H9 (cell line): ENCODE results near the gene LHX1. TPM values are rescaled to one million over a fixed set of nuclear protein-coding genes. Genes with fewer than 3 reads are reported as not detected.

ENCODE experiments used
- DNase-seq: peaks from one replicate; pipeline ENCODE4 v3.0.0-alpha.2; 2017
- H2AFZ ChIP-seq: one replicate; pipeline ENCODE4 v1.6.1; 2013; ENCODE audit warnings: mild to moderate bottlenecking, low read length, control low read depth, moderate library complexity
- H2AK5ac ChIP-seq: 2 replicates; pipeline ENCODE4 v1.6.1; 2013; ENCODE audit warnings: low read length, control low read depth, mixed read lengths; ENCODE audit not compliant: insufficient read length
- H2BK120ac ChIP-seq: one replicate; pipeline ENCODE4 v1.6.1; 2013; ENCODE audit warnings: low read depth, mild to moderate bottlenecking, low read length, control low read depth, inconsistent platforms; ENCODE audit not compliant: poor library complexity, severe bottlenecking
- H2BK12ac ChIP-seq: 2 replicates; pipeline ENCODE4 v1.6.1; 2013; ENCODE audit warnings: low read length, control low read depth, mixed read lengths, low read depth; ENCODE audit not compliant: insufficient read length
- H2BK15ac ChIP-seq: 2 replicates; pipeline ENCODE4 v1.6.1; 2013; ENCODE audit warnings: low read depth, low read length, control low read depth
- H2BK20ac ChIP-seq: one replicate; pipeline ENCODE4 v1.6.1; 2013; ENCODE audit warnings: low read depth, mild to moderate bottlenecking, low read length, control low read depth, inconsistent platforms; ENCODE audit not compliant: poor library complexity, severe bottlenecking
- H2BK5ac ChIP-seq: 2 replicates; pipeline ENCODE4 v1.6.1; 2013; ENCODE audit warnings: low read length, control low read depth, mixed read lengths; ENCODE audit not compliant: insufficient read length
- H3K14ac ChIP-seq: 2 replicates; pipeline ENCODE4 v1.6.1; 2013; ENCODE audit warnings: low read length, control low read depth; ENCODE audit not compliant: insufficient read depth
- H3K18ac ChIP-seq: 2 replicates; pipeline ENCODE4 v1.6.1; 2013; ENCODE audit warnings: low read depth, mild to moderate bottlenecking, mixed read lengths, low read length, control low read depth; ENCODE audit not compliant: insufficient read length
- H3K23ac ChIP-seq: 2 replicates; pipeline ENCODE4 v1.6.1; 2013; ENCODE audit warnings: low read length, control low read depth, mixed read lengths, low read depth; ENCODE audit not compliant: insufficient read length
- H3K23me2 ChIP-seq: 2 replicates; pipeline ENCODE4 v1.6.1; 2013; ENCODE audit warnings: low read depth, mild to moderate bottlenecking, mixed read lengths, low read length, control low read depth; ENCODE audit not compliant: insufficient read length, poor library complexity, severe bottlenecking
- H3K27ac ChIP-seq: 2 replicates; pipeline ENCODE4 v1.5.1; 2013; ENCODE audit warnings: low read length, control low read depth, mixed read lengths, low read depth; ENCODE audit not compliant: insufficient read length
- H3K27me3 ChIP-seq: 2 replicates; pipeline ENCODE4 v1.6.1; 2013; ENCODE audit warnings: low read length, control low read depth, inconsistent platforms; ENCODE audit not compliant: insufficient read depth
- H3K4ac ChIP-seq: 2 replicates; pipeline ENCODE4 v1.6.1; 2013; ENCODE audit warnings: low read depth, mild to moderate bottlenecking, control low read depth, inconsistent platforms, low read length, moderate library complexity
- H3K4me1 ChIP-seq: 2 replicates; pipeline ENCODE4 v1.6.1; 2013; ENCODE audit warnings: low read length, control low read depth, inconsistent platforms; ENCODE audit not compliant: insufficient read depth
- H3K4me2 ChIP-seq: 2 replicates; pipeline ENCODE4 v1.6.1; 2013; ENCODE audit warnings: low read length, control low read depth, mixed read lengths; ENCODE audit not compliant: insufficient read length, insufficient read depth
- H3K56ac ChIP-seq: 2 replicates; pipeline ENCODE4 v1.6.1; 2013; ENCODE audit warnings: low read depth, mild to moderate bottlenecking, mixed read lengths, low read length, control low read depth; ENCODE audit not compliant: insufficient read length
- H3K79me1 ChIP-seq: 2 replicates; pipeline ENCODE4 v1.6.1; 2013; ENCODE audit warnings: low read depth, mild to moderate bottlenecking, moderate library complexity, low read length, control low read depth, inconsistent platforms; ENCODE audit not compliant: insufficient read depth, poor library complexity, severe bottlenecking
- H3K79me2 ChIP-seq: 2 replicates; pipeline ENCODE4 v1.6.1; 2013; ENCODE audit warnings: low read length, control low read depth, inconsistent platforms; ENCODE audit not compliant: insufficient read depth
- H3K9ac ChIP-seq: 2 replicates; pipeline ENCODE4 v1.6.1; 2013; ENCODE audit warnings: low read length, control low read depth, mixed read lengths; ENCODE audit not compliant: insufficient read length; ENCODE audit errors: extremely low read depth
- H3K9me3 ChIP-seq: one replicate; pipeline ENCODE4 v1.6.1; 2013; ENCODE audit warnings: low read depth, low read length, inconsistent platforms; ENCODE audit not compliant: control insufficient read depth
- H3T11ph ChIP-seq: one replicate; pipeline ENCODE4 v1.6.1; 2013; ENCODE audit warnings: mild to moderate bottlenecking, low read length, control low read depth, inconsistent platforms
- H4K20me1 ChIP-seq: one replicate; pipeline ENCODE4 v1.6.1; 2013; ENCODE audit not compliant: control insufficient read depth, insufficient read length, insufficient read depth
- H4K5ac ChIP-seq: 2 replicates; pipeline ENCODE4 v1.6.1; 2013; ENCODE audit warnings: low read depth, mild to moderate bottlenecking, mixed read lengths, low read length, control low read depth; ENCODE audit not compliant: insufficient read length
- H4K8ac ChIP-seq: replicated peaks from 2 replicates; pipeline ENCODE4 v1.6.1; 2013; ENCODE audit warnings: low read length, control low read depth, mixed read lengths, low read depth; ENCODE audit not compliant: insufficient read length
- H4K91ac ChIP-seq: 2 replicates; pipeline ENCODE4 v1.6.1; 2013; ENCODE audit warnings: low read depth, mild to moderate bottlenecking, moderate library complexity, mixed read lengths, low read length, control low read depth; ENCODE audit not compliant: insufficient read length
- H3K27ac Mint-ChIP-seq, 3 experiments: 2 replicates in 2 of 3; 3 replicates in 1 of 3; pipeline ENCODE4 v1.8.0; 2020 to 2021; ENCODE audit warnings: mixed read lengths in 3 of 3, mild to moderate bottlenecking in 1 of 3, moderate library complexity in 1 of 3
- H3K27me3 Mint-ChIP-seq: 2 replicates; pipeline ENCODE4 v1.8.0; 2021; ENCODE audit warnings: low read depth, mild to moderate bottlenecking, moderate library complexity, mixed read lengths
- H3K36me3 Mint-ChIP-seq, 3 experiments: 2 replicates in 2 of 3; 3 replicates in 1 of 3; pipeline ENCODE4 v1.8.0; 2020 to 2021; ENCODE audit warnings: low read depth in 3 of 3, mixed read lengths in 3 of 3; ENCODE audit not compliant: insufficient read depth in 1 of 3
- H3K4me1 Mint-ChIP-seq, 2 experiments: 2 replicates each; pipeline ENCODE4 v1.8.0; 2020; ENCODE audit warnings: mixed read lengths in 2 of 2
- H3K4me3 Mint-ChIP-seq, 2 experiments: 2 replicates in 1 of 2; 3 replicates in 1 of 2; pipeline ENCODE4 v1.8.0; 2020 to 2021; ENCODE audit warnings: mild to moderate bottlenecking in 2 of 2, mixed read lengths in 2 of 2, moderate library complexity in 1 of 2
- H3K9me3 Mint-ChIP-seq, 2 experiments: 2 replicates in 1 of 2; 3 replicates in 1 of 2; pipeline ENCODE4 v1.8.0; 2020; ENCODE audit warnings: mild to moderate bottlenecking in 2 of 2, mixed read lengths in 2 of 2, moderate library complexity in 1 of 2
- WGBS: extraction: QIAGEN DNeasy Blood & Tissue Kit; methylation state at CpG from one replicate; pipeline ENCODE4 v1.1.7; 2013; ENCODE audit warnings: missing lambda C conversion rate, low lambda C conversion rate, mixed read lengths; ENCODE audit not compliant: insufficient read length; ENCODE audit errors: extremely low coverage; 5-methylcytosine and 5-hydroxymethylcytosine counted together
- total RNA-seq: library from RNA; stranded (reverse); gene quantifications from 2 replicates; pipeline ENCODE4 v1.2.1, GENCODE V29; 2021
- TF ChIP-seq, protein P1 (sequence below): fragments of 200-600 bp; sonication (generic); conservative IDR thresholded peaks from 3 replicates; pipeline ENCODE4 v1.8.0; 2021; ENCODE audit warnings: antibody characterized with exemption, mild to moderate bottlenecking

LHX1 gene
- total RNA-seq, 1 experiment from 2014 or later = 0.22 TPM

DNA sequence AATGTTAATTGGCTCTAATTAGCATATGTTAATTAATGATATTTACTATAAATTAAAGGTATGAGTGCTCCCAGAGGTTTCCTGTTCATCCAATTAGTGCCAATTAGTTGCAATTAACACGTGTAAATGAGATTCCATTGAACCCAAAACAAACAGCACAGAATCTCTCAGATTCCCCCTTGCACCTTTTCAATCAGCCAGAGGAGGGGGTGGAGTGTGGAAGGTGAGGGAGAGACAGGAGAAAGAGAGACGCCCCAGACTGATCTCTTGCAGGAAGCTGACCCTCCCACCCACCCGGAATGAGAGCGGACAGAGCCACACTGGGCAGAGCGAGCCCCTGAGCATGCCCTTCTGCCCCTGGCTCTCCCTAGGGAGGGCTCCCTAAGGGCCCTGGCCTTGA, 24.1 kb upstream of the LHX1 start:
- H3K79me1 ChIP-seq = no peaks in the 10 kb centered on the region
- H2BK15ac ChIP-seq = no peak overlapping the region
- H2BK12ac ChIP-seq = no peak overlapping the region
- H3T11ph ChIP-seq = no peak overlapping the region
- no peak overlapping the region for H4K91ac ChIP-seq
- peaks cover 3 to 13% of the 10 kb centered on the region in 2 experiments for H3K4me1 Mint-ChIP-seq
- no peaks in the 10 kb centered on the region for H3K27me3 ChIP-seq
- H2AK5ac ChIP-seq = no peak overlapping the region
- H3K18ac ChIP-seq = no peak overlapping the region
- TF ChIP-seq, protein P1, sequence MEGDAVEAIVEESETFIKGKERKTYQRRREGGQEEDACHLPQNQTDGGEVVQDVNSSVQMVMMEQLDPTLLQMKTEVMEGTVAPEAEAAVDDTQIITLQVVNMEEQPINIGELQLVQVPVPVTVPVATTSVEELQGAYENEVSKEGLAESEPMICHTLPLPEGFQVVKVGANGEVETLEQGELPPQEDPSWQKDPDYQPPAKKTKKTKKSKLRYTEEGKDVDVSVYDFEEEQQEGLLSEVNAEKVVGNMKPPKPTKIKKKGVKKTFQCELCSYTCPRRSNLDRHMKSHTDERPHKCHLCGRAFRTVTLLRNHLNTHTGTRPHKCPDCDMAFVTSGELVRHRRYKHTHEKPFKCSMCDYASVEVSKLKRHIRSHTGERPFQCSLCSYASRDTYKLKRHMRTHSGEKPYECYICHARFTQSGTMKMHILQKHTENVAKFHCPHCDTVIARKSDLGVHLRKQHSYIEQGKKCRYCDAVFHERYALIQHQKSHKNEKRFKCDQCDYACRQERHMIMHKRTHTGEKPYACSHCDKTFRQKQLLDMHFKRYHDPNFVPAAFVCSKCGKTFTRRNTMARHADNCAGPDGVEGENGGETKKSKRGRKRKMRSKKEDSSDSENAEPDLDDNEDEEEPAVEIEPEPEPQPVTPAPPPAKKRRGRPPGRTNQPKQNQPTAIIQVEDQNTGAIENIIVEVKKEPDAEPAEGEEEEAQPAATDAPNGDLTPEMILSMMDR = no peak
- peaks cover under 1% of the 10 kb centered on the region; the same call in 1 of the 2 replicates for H3K4me1 ChIP-seq
- no peaks in the 10 kb centered on the region; a peak in 1 of 7 replicates for H3K36me3 Mint-ChIP-seq
- no peaks in the 10 kb centered on the region for H3K23me2 ChIP-seq
- no peak overlapping the region for H3K56ac ChIP-seq
- H3K9me3 Mint-ChIP-seq = no peaks in the 10 kb centered on the region; a peak in 1 of 5 replicates
- WGBS = no CpG with 5 or more reads among the region's 5 CpGs
- H4K8ac ChIP-seq = no peak overlapping the region
- no peak overlapping the region for H3K14ac ChIP-seq
- no peak overlapping the region for H3K23ac ChIP-seq
- H2BK5ac ChIP-seq = no peak overlapping the region
- no peaks in the 10 kb centered on the region for H3K79me2 ChIP-seq
- H2BK120ac ChIP-seq = no peak overlapping the region
- H3K4ac ChIP-seq = no peak overlapping the region
- H3K9ac ChIP-seq = no peak overlapping the region
- H3K27ac ChIP-seq = no peak overlapping the region
- no peak overlapping the region for H2AFZ ChIP-seq
- no peaks in the 10 kb centered on the region for H3K9me3 ChIP-seq
- no peak overlapping the region for H3K4me3 Mint-ChIP-seq
- no peak overlapping the region for H3K27ac Mint-ChIP-seq
- H4K20me1 ChIP-seq = no peaks in the 10 kb centered on the region
- peaks cover 6% of the 10 kb centered on the region for H3K27me3 Mint-ChIP-seq
- no peak overlapping the region for H3K4me2 ChIP-seq
- DNase-seq = no peak
- no peak overlapping the region for H4K5ac ChIP-seq
- H2BK20ac ChIP-seq = no peak overlapping the region
